Measurements from ENCODE around the gene SNIP1.
A peak's percentile ranks its signal among the peaks of the same experiment; 100 is the strongest.
"Not testable (repeated sequence)": the region's sequence is repeated elsewhere in the genome, so short reads cannot be mapped to it uniquely, and the experiment has no call there.

Gene SNIP1

GRCh38 chr1:37513795-37514349, 40.2 kb downstream of the SNIP1 start:
- peak; percentile 15 for DNase-seq (ENCODE audit: low read depth)

- no peak for DNase-seq (ENCODE audit: low read depth)
Observed at GRCh38 chr1:37509181-37509580, 44.9 kb downstream of the SNIP1 start.

- no peak for DNase-seq (ENCODE audit: low read depth)
Observed at GRCh38 chr1:37506740-37507139, 47.4 kb downstream of the SNIP1 start.

- DNase-seq (ENCODE audit: low read depth): not testable (repeated sequence)
Observed at GRCh38 chr1:37502791-37503190, 51.3 kb downstream of the SNIP1 start.

GRCh38 chr1:37502104-37502503, 52.0 kb downstream of the SNIP1 start:
- DNase-seq (ENCODE audit: low read depth): no peak

GRCh38 chr1:37501661-37502060, 52.4 kb downstream of the SNIP1 start:
- DNase-seq (ENCODE audit: low read depth): no peak

- DNase-seq (ENCODE audit: low read depth): no peak
Observed at GRCh38 chr1:37498872-37499617, 55.0 kb downstream of the SNIP1 start.

GRCh38 chr1:37497832-37498231, 56.3 kb downstream of the SNIP1 start:
- DNase-seq (ENCODE audit: low read depth): no peak

GRCh38 chr1:37495875-37496274, 58.2 kb downstream of the SNIP1 start:
- DNase-seq (ENCODE audit: low read depth): no peak

GRCh38 chr1:37493336-37494098, 60.6 kb downstream of the SNIP1 start:
- no peak for DNase-seq (ENCODE audit: low read depth)

- no peak for DNase-seq (ENCODE audit: low read depth)
Observed at GRCh38 chr1:37487619-37487984, 66.5 kb downstream of the SNIP1 start.

- peak; percentile 70 for DNase-seq (ENCODE audit: low read depth)
Observed at GRCh38 chr1:37486680-37487618, 67.1 kb downstream of the SNIP1 start.

GRCh38 chr1:37485902-37486679, 68.0 kb downstream of the SNIP1 start:
- no peak for DNase-seq (ENCODE audit: low read depth)
